Neuron (in vitro differentiated cells): ENCODE measurements around the gene OBSL1.

Experiments
- H2AFZ ChIP-seq: one replicate; pipeline ENCODE4 v1.6.1; 2013; ENCODE audit warnings: low read depth, mild to moderate bottlenecking, inconsistent platforms, low read length, moderate library complexity
- H3K27me3 ChIP-seq: one replicate; pipeline ENCODE4 v1.6.1; 2013; ENCODE audit warnings: low read length; ENCODE audit not compliant: insufficient read depth
- H3K36me3 ChIP-seq: one replicate; pipeline ENCODE4 v1.6.1; 2013; ENCODE audit warnings: low read length; ENCODE audit not compliant: insufficient read depth
- H3K4me1 ChIP-seq: one replicate; pipeline ENCODE4 v1.6.1; 2013; ENCODE audit warnings: low read length; ENCODE audit not compliant: insufficient read depth
- H3K4me3 ChIP-seq: 2 replicates; pipeline ENCODE4 v1.5.1; 2013; ENCODE audit warnings: mild to moderate bottlenecking, low read length, moderate library complexity
- H3K9me3 ChIP-seq: one replicate; pipeline ENCODE4 v1.6.1; 2013; ENCODE audit warnings: low read length

The OBSL1 gene

DNA sequence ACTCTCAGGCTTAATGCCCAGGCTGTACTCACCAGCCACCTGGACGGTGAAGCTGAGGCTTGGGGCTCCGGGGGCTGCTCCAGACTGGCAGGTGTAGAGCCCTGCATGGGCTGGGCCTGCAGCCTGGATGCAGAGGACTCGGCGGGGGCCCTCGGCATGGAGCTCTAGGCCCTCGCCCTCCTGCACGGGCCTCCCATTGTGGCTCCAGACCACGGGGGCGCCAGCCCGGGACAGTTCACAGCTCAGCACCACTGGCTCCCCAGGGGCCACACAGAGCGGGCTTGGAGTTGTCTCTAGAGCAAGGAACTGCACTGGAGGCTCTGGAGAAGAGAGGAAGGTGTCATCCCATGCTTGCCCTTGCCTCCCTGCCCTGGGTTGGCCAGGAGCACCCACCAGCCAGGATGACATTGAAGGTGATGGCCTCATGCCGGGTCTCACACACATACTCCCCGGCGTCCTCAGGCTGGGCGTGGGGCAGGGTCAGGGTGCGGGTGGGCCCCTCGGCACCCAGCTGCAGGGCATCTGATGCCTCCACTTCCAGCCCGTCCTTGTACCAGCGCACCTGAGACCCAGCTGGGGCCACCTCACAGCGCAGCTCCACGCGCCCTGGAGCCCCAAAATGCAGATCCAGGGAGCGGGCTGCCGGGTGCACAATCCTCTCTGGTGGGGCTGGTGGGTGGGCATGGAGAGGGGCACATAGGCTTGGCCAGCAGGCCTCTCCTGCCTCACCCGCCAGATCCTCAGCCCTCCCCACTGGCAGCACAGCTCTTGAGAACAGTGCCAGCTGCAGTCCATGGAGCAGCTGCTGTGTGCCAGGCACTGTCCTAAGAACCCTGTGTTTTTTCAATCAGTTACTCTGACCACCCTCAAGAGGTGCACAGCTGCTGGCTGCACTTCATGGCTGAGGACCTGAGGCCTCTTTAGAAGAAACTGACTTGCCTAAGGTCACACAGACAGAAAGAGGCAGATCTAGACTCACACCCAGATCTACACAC, 13.3 kb downstream of the OBSL1 start:
- Histone ChIP-seq H3K36me3 (peaks cover 27% of the 10 kb centered on the region), H2AFZ (no peak overlapping the region), H3K4me3 (no peak overlapping the region)

DNA sequence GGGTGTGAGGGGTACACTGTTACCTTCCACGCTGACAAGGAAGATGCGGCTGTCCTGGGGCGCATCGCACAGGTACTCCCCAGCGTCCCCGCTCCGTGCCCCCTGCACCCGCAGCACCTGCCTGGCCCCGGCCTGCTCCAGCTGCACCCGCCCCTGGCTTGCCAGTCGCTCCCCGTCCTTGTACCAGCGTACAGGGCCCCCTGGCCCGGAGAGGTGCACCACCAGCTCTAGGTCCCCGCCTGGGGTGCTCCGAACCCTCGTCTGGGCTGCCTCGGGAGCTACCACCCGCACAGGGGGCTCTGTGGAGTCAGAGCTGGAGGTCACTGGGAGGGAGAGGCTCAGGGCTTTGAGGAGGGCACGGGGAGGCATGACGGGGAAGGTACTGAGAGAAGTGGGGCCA, 14.0 kb downstream of the OBSL1 start:
- H2AFZ ChIP-seq, result no peak overlapping the region

More for the DNA sequence above, 13.3 kb downstream of the OBSL1 start:
- Histone ChIP-seq H3K27me3 (no peaks in the 10 kb centered on the region), H3K4me1 (peaks cover 5% of the 10 kb centered on the region), H3K9me3 (peaks cover 2% of the 10 kb centered on the region)

DNA sequence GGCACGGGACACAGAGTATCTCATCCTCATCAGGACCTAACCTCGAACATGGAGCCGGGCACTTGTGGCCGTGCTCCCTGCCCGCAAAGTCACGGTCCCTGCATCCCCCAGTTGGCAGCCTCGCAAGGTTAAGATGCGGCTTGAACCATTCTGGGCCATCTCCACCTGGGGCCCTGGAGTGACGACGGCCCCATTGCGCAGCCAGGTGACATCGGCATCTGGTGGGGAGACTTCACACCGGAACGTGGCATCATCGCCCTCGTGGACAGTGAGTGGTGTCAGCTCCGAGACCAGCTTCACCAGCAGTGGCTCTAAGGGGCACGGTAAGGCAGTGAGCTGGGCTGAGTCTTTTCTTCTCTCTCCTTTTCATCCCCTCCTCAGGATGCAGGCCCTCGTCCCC, 14.9 kb downstream of the OBSL1 start:
- Histone ChIP-seq H3K4me3 (no peak overlapping the region), H3K9me3 (peaks cover 2% of the 10 kb centered on the region), H3K27me3 (no peaks in the 10 kb centered on the region), H3K36me3 (peaks cover 18% of the 10 kb centered on the region), H3K4me1 (peaks cover 11% of the 10 kb centered on the region), H2AFZ (no peak overlapping the region)

More for the DNA sequence above, 14.0 kb downstream of the OBSL1 start:
- Histone ChIP-seq H3K27me3 (no peaks in the 10 kb centered on the region), H3K4me3 (no peak overlapping the region), H3K36me3 (peaks cover 21% of the 10 kb centered on the region), H3K9me3 (peaks cover 2% of the 10 kb centered on the region), H3K4me1 (peaks cover 10% of the 10 kb centered on the region)

DNA sequence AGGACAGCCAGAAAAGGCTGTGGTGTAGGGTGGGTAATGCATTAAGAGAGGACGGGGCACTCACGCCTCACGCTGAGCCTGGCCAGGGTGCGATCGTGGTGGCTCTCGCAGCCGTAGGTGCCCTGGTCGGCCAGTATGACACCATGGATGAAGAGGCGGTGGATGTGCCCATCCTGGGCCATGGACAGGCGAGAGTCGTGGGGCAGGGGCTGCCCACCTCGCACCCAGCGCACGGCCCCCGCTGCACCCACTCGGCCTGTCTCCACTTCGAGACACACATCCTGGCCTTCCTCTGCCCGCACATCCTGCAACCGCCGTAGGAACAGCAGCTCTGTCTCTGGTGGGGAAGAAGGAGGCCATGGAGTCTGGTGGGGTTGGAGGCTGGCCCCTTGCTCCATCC, 15.4 kb downstream of the OBSL1 start:
- peaks cover 11% of the 10 kb centered on the region for H3K4me1 ChIP-seq
- peaks cover 2% of the 10 kb centered on the region for H3K9me3 ChIP-seq
- no peak overlapping the region for H3K4me3 ChIP-seq
- no peaks in the 10 kb centered on the region for H3K27me3 ChIP-seq
- no peak overlapping the region for H2AFZ ChIP-seq
- H3K36me3 ChIP-seq, result peaks cover 14% of the 10 kb centered on the region

DNA sequence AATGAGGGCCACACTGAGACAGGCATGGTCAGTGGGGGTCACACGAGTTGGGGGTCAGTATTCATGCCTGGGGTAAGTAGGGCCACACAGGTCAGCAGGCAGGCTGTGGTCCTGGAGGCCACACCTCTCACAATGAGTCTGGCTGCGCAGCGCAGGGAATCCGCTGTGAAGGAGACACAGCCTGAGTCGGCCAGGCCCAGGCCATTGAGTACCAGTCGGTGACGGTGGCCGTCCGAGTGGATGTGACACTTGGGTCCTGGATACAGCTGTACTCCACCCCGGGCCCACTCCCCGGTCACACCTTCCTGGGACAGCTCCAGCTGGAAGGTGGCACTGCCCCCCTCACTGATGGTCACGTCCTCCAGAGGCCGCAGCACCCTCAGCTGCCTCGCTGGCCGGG, 17.0 kb downstream of the OBSL1 start:
- Histone ChIP-seq H3K36me3 (peaks cover 20% of the 10 kb centered on the region), H3K27me3 (no peaks in the 10 kb centered on the region), H2AFZ (no peak overlapping the region), H3K9me3 (peaks cover 2% of the 10 kb centered on the region), H3K4me3 (no peak overlapping the region), H3K4me1 (peaks cover 11% of the 10 kb centered on the region)

DNA sequence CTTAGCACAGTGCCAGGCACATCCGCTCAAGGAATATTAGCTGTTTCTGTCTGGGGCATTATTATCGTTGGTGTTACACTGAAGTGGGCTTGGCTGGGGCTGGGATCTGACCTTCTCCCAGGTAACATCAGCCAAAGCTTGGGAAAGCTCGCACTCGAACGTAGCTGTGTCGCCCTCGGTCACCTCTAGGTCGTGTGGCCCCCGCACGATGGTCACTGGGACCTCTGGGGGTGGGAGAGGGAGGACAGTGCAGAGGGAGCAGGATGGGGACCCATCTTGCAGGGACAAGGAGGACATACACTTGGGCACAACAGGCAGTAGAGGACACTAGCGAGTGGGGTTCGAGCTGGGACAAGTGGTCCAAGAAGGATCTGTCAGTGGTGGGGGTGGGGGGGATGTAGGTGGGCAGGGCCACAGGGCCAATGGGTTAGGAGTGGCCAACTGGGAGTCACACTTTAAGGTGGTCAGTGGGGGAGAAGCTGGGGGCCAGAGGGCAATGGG, 17.8 kb downstream of the OBSL1 start:
- Histone ChIP-seq H3K36me3 (peaks cover 21% of the 10 kb centered on the region), H3K27me3 (no peaks in the 10 kb centered on the region), H3K4me3 (no peak overlapping the region), H3K4me1 (peaks cover 11% of the 10 kb centered on the region), H3K9me3 (no peaks in the 10 kb centered on the region), H2AFZ (no peak overlapping the region)

DNA sequence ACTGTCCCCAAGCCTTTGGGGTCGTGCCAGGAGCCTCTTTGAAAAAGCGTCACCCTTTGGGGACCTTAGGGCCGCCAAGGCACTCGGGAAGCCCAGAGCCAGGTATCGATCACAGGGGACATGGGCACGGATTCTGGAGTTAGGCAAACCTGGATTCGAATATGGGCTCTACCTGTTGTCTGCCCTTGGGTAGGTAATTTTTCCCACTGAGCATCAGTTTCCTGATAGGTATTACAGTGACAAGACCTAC, 18.2 kb downstream of the OBSL1 start:
- Histone ChIP-seq H3K4me1 (peaks cover 11% of the 10 kb centered on the region), H3K9me3 (no peaks in the 10 kb centered on the region), H3K36me3 (peaks cover 25% of the 10 kb centered on the region), H3K4me3 (peak overlapping the region; percentile 58), H3K27me3 (no peaks in the 10 kb centered on the region), H2AFZ (no peak overlapping the region)

DNA sequence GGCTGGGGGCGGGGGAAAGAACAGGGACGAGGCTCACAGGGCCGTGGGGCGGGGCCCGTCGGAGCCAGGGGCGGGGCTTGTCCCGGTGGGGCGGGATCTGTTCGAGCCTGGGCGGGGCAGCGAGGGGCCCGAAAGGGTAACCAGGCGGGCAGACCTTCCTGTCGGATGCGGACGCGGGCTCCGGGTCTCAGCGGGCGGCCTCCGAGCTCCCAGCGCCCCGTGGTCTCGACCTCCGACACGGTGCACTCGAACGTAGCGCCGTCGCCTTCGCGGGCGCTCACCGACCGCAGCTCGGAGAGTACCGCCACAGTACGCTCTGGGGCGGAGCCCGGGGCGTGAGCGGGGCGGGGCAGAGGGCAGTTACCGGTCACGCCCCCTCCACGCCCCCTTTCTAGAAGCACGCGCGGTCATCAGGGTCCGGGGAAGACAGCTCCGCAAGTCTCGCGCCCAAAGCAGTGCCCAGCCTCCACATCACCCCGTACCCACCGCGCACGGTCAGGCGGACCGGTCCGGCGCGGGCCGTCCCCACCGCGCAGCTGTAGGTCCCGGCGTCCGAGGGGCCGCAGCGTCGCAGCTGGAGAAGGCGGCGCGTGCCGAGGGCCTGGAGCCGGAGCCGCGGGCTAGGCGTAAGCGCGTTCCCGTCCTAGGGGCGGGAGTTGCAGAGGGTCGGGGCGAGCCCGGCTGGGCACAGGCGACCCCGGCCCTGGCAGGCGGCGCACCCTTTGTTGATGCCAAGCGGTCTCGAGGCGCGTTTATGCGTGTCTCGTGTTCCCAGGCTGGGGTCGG, 18.8 kb downstream of the OBSL1 start:
- peaks cover 28% of the 10 kb centered on the region for H3K36me3 ChIP-seq
- peak overlapping the region; percentile 58 for H3K4me3 ChIP-seq
- peak overlapping the region; percentile 41 for H2AFZ ChIP-seq
- no peaks in the 10 kb centered on the region for H3K27me3 ChIP-seq
- peaks cover 11% of the 10 kb centered on the region for H3K4me1 ChIP-seq
- no peaks in the 10 kb centered on the region for H3K9me3 ChIP-seq

DNA sequence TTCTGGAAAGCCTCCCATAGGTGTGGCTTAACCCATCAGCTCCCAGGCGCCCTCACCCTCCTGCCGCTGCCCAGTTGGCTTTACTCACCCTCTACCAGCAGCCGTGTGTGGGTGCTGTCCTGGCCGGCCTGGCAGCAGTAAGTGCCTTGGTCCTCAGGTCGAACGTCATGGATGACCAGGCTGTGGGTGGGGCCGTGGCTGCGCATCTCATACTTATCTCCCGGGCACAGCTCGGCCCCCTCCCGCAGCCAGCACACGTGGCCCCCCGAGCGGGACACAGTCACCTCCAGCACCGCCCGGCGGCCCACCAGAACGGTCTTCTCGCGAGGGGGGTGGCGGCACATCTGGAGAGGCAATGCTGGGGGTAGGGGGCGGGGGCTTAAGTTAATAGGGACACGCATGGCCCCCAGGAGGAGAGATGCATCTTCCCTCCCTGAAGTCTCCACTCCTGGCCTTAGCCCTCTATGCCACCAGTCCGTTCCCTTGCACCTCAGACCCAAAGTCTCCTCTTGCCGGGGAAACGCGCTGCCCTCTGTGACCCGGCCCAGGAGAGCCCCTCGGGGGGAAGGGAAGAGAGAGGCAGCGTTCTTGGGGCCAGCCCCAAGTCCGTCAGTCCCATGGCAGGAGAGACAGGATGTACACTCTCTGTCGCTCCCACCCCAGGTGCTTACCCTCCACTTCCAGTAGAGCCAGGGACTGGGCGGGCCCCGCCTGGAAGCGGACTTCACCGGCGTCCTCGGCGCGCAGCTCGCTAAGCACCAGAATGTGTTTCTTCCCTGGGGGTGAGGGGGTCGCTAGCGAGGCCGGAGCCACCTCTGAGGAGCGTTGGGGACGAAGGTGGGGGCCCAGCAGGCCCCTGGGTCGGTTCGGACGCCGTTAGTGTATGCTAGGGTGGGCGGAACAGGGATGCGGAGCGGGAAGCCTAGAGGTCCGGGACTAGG, 19.6 kb downstream of the OBSL1 start:
- no peaks in the 10 kb centered on the region for H3K27me3 ChIP-seq
- peak overlapping the region; percentile 58 for H3K4me3 ChIP-seq
- H2AFZ ChIP-seq, result peak overlapping the region; percentile 41
- no peaks in the 10 kb centered on the region for H3K9me3 ChIP-seq
- peaks cover 11% of the 10 kb centered on the region for H3K4me1 ChIP-seq
- H3K36me3 ChIP-seq, result peaks cover 30% of the 10 kb centered on the region

DNA sequence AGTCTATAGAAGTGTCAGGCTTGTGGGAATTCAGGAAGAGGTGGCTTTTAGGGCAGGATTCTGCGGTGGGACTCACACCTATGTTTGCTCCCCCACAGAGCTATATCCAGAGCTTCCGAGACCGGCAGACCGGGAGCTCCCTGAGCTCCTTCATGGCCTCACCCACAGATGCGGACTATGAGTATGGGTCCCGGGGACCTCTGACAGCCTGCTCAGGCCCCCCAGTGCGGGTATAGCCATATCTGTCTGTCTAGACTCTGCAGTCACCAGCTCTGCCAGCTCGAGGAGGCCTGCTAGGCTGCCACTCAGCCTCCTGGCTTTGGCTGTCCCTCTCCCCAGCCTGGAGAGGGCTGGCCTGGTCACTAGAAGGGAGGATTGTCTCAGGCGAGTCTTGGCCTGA, 21.7 kb downstream of the OBSL1 start:
- H3K27me3 ChIP-seq, result no peaks in the 10 kb centered on the region
- H3K4me1 ChIP-seq, result peaks cover 18% of the 10 kb centered on the region
- H2AFZ ChIP-seq, result no peak overlapping the region
- H3K36me3 ChIP-seq, result peaks cover 37% of the 10 kb centered on the region
- H3K4me3 ChIP-seq, result no peak overlapping the region
- no peaks in the 10 kb centered on the region for H3K9me3 ChIP-seq

DNA sequence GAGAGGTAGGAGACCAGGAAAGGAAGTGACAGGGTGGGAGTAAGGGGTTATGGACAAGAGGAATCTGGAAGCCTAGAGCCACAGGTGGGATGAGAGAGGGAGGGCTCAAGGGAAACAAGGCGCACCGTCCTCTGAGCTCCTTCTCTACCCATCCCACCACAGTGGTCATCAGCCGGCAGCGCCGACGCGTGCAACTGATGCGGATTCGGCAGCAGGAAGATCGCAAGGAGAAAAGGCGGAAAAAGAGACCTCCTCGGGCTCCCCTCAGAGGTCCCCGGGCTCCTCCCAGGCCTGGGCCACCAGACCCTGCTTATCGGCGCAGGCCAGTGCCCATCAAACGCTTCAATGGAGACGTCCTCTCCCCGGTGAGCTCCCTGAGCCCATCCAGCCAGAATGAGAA, 22.3 kb downstream of the OBSL1 start:
- H3K27me3 ChIP-seq, result no peaks in the 10 kb centered on the region

DNA sequence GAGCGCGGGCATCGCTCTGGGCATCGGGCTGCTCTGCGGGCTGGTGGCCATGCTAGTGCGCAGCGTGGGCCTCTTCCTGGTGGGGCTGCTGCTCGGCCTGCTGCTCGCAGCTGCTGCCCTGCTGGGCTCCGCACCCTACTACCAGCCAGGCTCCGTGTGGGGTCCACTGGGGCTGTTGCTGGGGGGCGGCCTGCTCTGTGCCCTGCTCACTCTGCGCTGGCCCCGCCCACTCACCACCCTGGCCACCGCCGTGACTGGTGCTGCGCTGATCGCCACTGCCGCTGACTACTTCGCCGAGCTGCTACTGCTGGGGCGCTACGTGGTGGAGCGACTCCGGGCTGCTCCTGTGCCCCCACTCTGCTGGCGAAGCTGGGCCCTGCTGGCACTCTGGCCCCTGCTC, 23.7 kb downstream of the OBSL1 start:
- Histone ChIP-seq H3K4me3 (no peak overlapping the region), H3K4me1 (peaks cover 20% of the 10 kb centered on the region), H3K27me3 (no peaks in the 10 kb centered on the region), H2AFZ (no peak overlapping the region), H3K9me3 (no peaks in the 10 kb centered on the region), H3K36me3 (peaks cover 37% of the 10 kb centered on the region)

More for the DNA sequence above, 22.3 kb downstream of the OBSL1 start:
- Histone ChIP-seq H3K4me3 (no peak overlapping the region), H2AFZ (no peak overlapping the region), H3K4me1 (peaks cover 22% of the 10 kb centered on the region), H3K36me3 (peaks cover 37% of the 10 kb centered on the region), H3K9me3 (no peaks in the 10 kb centered on the region)
